SK-N-MC (cell line): ENCODE data around the gene CIAO2B.

ENCODE experiments used
- EZH2 ChIP-seq: fragments of 200-600 bp; sonication (generic); IDR thresholded peaks from one replicate; pipeline ENCODE4 v1.6.1; 2017; ENCODE audit warnings: antibody characterized with exemption
- FOXP2 ChIP-seq: optimal IDR thresholded peaks from 2 replicates; pipeline ENCODE3; 2011; ENCODE audit warnings: mild to moderate bottlenecking, moderate library complexity; ENCODE audit not compliant: insufficient read depth; ENCODE audit errors: extremely low read length, control extremely low read depth
- POLR2AphosphoS5 ChIP-seq: IDR thresholded peaks from 2 replicates; pipeline ENCODE4 v1.6.1; 2012; ENCODE audit warnings: mild to moderate bottlenecking, low read depth, low read length, borderline replicate concordance

DNA sequence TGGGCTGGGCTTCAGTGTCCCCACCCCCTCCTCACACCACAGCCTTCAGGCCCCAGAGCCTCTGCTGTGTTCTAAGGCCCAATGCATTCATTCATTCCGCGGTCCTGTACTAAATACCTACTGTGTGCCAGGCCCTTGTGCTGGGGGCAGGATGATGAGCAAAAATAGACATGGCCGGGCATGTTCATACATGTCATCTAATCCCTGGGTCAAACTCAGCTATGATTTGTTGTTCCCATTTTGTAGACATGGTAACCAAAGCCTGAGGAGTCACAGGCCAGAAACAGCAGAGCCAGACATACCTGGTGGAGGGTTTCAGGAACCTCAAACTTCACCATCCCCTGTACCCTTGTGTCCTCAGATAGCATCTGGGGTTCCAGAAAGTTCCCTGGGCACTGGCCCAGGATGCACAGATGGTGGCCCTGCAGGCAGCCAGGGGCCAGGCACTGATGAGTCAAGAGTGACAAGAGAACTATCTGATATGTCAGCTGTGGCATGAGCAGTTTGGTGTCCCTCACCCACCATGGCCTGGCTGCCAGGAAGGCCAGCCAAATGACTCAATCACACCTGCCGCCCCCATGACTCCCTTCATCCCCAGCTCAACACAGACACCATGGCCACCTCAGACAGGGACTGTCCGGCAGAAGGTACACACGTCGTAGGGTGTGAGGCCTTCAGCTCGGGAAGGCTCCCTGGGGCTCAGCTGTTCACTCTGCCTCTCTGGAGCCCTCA is 6.1 kb downstream of the CIAO2B start:
- TF ChIP-seq EZH2 (no peak), POLR2AphosphoS5 (no peak), FOXP2 (no peak)
